K562 (cell line): Measurements from ENCODE around the gene RBM44. TPM values are rescaled to one million over a fixed set of nuclear protein-coding genes. Genes with fewer than 3 reads are reported as not detected.

Source experiments
- ATAC-seq: fragments of 200-7000 bp; cut with Tn5 transposase; 3 replicates; pipeline ENCODE4 v1.9.1; 2020; ENCODE audit warnings: moderate library complexity
- BruUV-seq: library from RNA; stranded (reverse); fragments of 400-500 nt; replicated peaks from 2 replicates; lab custom pipeline; 2021; lab: Mats Ljungman, UMichigan
- CTCF ChIA-PET: fragments of 300-600 bp; formaldehyde crosslinking; extraction: SDS; loops from one replicate; lab custom pipeline; 2021; ENCODE audit warnings: low intra/inter-chr PET ratio; lab: Yijun Ruan, JAX
- POLR2A ChIA-PET: fragments of 300-600, 350-650 bp; sonication (Branson Sonifier 250); formaldehyde crosslinking; extraction: SDS; loops from one replicate; lab custom pipeline; 2021; ENCODE audit warnings: antibody characterized with exemption, inconsistent platforms; lab: Yijun Ruan, JAX
- DNase-seq, 4 experiments: peaks; one replicate each; pipeline versions ENCODE4 v3.0.0 to v3.0.0-alpha.2; 2011 to 2018; ENCODE audit warnings: low spot score in 3 of 4, mixed read lengths in 3 of 4; ENCODE audit errors: extremely low read depth in 1 of 4
- FAIRE-seq: peaks from 2 replicates; lab custom pipeline; 2011; peaks lifted over from hg19 to GRCh38; lab: Jason Lieb, UNC
- H2AFZ ChIP-seq: 2 replicates; pipeline ENCODE4 v1.6.0; 2011; ENCODE audit warnings: low read depth, low read length, control low read depth, inconsistent platforms
- H3K27ac ChIP-seq: fragments of 200-600 bp; 3 replicates; pipeline ENCODE4 v1.8.0; 2011; ENCODE audit warnings: low read depth, mild to moderate bottlenecking, control low read depth, inconsistent platforms, low read length, moderate library complexity, mixed read lengths; ENCODE audit errors: extremely low read depth
- H3K27me3 ChIP-seq, 2 experiments: fragments of 300-600 bp in 1 of 2; 2 replicates in 1 of 2; 3 replicates in 1 of 2; pipeline versions ENCODE4 v1.6.0 to v1.8.0; 2011; ENCODE audit warnings: inconsistent platforms in 2 of 2, low read length in 2 of 2, mild to moderate bottlenecking in 1 of 2, mixed read lengths in 1 of 2, moderate library complexity in 1 of 2; ENCODE audit not compliant: control insufficient read depth in 2 of 2, insufficient read depth in 2 of 2
- H3K36me3 ChIP-seq: fragments of 300-600 bp; 3 replicates; pipeline ENCODE4 v1.8.0; 2011; ENCODE audit warnings: mild to moderate bottlenecking, low read length, inconsistent platforms; ENCODE audit not compliant: control insufficient read depth, insufficient read depth
- H3K4me1 ChIP-seq, 2 experiments: fragments of 200-600 bp in 1 of 2; replicated peaks in 1 of 2; 2 replicates in 1 of 2; 3 replicates in 1 of 2; pipeline versions ENCODE4 v1.5.1 to v1.8.0; 2011; ENCODE audit warnings: inconsistent platforms in 2 of 2, low read length in 2 of 2, mild to moderate bottlenecking in 1 of 2, mixed read lengths in 1 of 2, moderate library complexity in 1 of 2; ENCODE audit not compliant: control insufficient read depth in 2 of 2, insufficient read depth in 2 of 2
- H3K4me2 ChIP-seq: 2 replicates; pipeline ENCODE4 v1.6.1; 2011; ENCODE audit warnings: low read length, control low read depth, inconsistent platforms, mixed read lengths; ENCODE audit not compliant: insufficient read depth
- H3K4me3 ChIP-seq: fragments of 200-600 bp; sonication (generic), shearing (Covaris generic); 2 replicates; pipeline ENCODE4 v1.5.1; 2016; ENCODE audit warnings: control low read depth, inconsistent platforms
- H3K79me2 ChIP-seq: fragments of 200-600 bp; 3 replicates; pipeline ENCODE4 v1.8.0; 2011; ENCODE audit warnings: low read length, inconsistent platforms; ENCODE audit not compliant: control insufficient read depth, insufficient read depth
- H3K9ac ChIP-seq, 2 experiments: 2 replicates each; pipeline versions ENCODE4 v1.6.0 to v1.6.1; 2011; ENCODE audit warnings: low read depth in 2 of 2, low read length in 2 of 2, control low read depth in 1 of 2, inconsistent platforms in 1 of 2, mild to moderate bottlenecking in 1 of 2, mixed read lengths in 1 of 2; ENCODE audit not compliant: insufficient read depth in 1 of 2
- H3K9me1 ChIP-seq: one replicate; pipeline ENCODE4 v1.6.0; 2011; ENCODE audit warnings: inconsistent platforms, mild to moderate bottlenecking, low read length, moderate library complexity; ENCODE audit not compliant: control insufficient read depth, insufficient read depth
- H3K9me3 ChIP-seq: replicated peaks from 2 replicates; pipeline ENCODE4 v1.5.1; 2011; ENCODE audit warnings: low read depth, low read length, inconsistent platforms; ENCODE audit not compliant: control insufficient read depth, insufficient read depth
- H4K20me1 ChIP-seq: replicated peaks from 2 replicates; pipeline ENCODE4 v1.6.1; 2011; ENCODE audit warnings: low read length, inconsistent platforms, mixed read lengths; ENCODE audit not compliant: control insufficient read depth, insufficient read depth
- ARID2 ChIP-seq: fragments of 450-650 bp; IDR thresholded peaks from 2 replicates; pipeline ENCODE4 v1.6.1; 2017; ENCODE audit warnings: antibody characterized with exemption, mild to moderate bottlenecking
- BRF1 ChIP-seq: IDR thresholded peaks from 3 replicates; pipeline ENCODE4 v1.6.1; 2011; ENCODE audit warnings: borderline replicate concordance, mild to moderate bottlenecking; ENCODE audit not compliant: insufficient read length; ENCODE audit errors: extremely low read depth
- CBX1 ChIP-seq: sonication (generic); IDR thresholded peaks from 2 replicates; pipeline ENCODE4 v1.6.1; 2016; ENCODE audit warnings: antibody characterized with exemption, low read depth, mild to moderate bottlenecking
- GATAD2A ChIP-seq: fragments of 450-650 bp; IDR thresholded peaks from 2 replicates; pipeline ENCODE4 v1.6.1; 2017
- HNRNPH1 ChIP-seq: fragments of 200-400 bp; formaldehyde crosslinking; optimal IDR thresholded peaks from 2 replicates; pipeline ENCODE3; 2017; ENCODE audit warnings: low read depth, mild to moderate bottlenecking, low read length, moderate library complexity
- PHF20 ChIP-seq: fragments of 450-650 bp; IDR thresholded peaks from 2 replicates; pipeline ENCODE4 v1.6.1; 2018; ENCODE audit not compliant: partially characterized antibody
- POLR2AphosphoS5 ChIP-seq: IDR thresholded peaks from 2 replicates; pipeline ENCODE4 v1.6.1; 2011; ENCODE audit warnings: mild to moderate bottlenecking, low read depth, low read length, moderate library complexity; ENCODE audit not compliant: control insufficient read depth, insufficient read depth
- SRF ChIP-seq, 2 experiments: fragments of 250-450, 450-650 bp in 1 of 2; sonication (Bioruptor Pico) in 1 of 2; sonication (generic) in 1 of 2; formaldehyde crosslinking; IDR thresholded peaks; 2 replicates each; pipeline versions ENCODE4 v1.5.0 to v1.5.1; 2020 to 2022; ENCODE audit warnings: mild to moderate bottlenecking in 1 of 2, missing genetic modification reagents in 1 of 2
- ZNF507 ChIP-seq: conservative IDR thresholded peaks from 2 replicates; pipeline ENCODE4 v1.6.1; 2017; ENCODE audit warnings: missing genetic modification characterization, missing compliant biosample characterization
- ZNF589 ChIP-seq: fragments of 200-800 bp; sonication (Bioruptor generic); IDR thresholded peaks from 2 replicates; pipeline ENCODE4 v1.6.1; 2016; ENCODE audit warnings: low read depth, missing genetic modification characterization, missing compliant biosample characterization
- WGBS: fragments of 100-300 bp; shearing (Covaris generic); methylation state at CpG from one replicate; pipeline ENCODE4 v1.1.6; 2016; ENCODE audit warnings: low coverage, mixed read lengths; ENCODE audit not compliant: insufficient coverage; ENCODE audit errors: missing lambda C conversion rate; 5-methylcytosine and 5-hydroxymethylcytosine counted together
- in situ Hi-C: fragments of 300-500 bp; cut with MboI; formaldehyde crosslinking; loops from 4 replicates; pipeline ENCODE4 v1.15.0; 2018; ENCODE audit warnings: inconsistent platforms, mixed read lengths
- intact Hi-C: fragments of 100-400 bp; cut with micrococcal nuclease; formaldehyde crosslinking; loops from 2 replicates; pipeline ENCODE4 v1.14.2; 2022
- polyA plus RNA-seq, 8 experiments: library from polyadenylated mRNA; depleted of rRNA in 4 of 8; stranded (reverse) in 5 of 8; unstranded in 3 of 8; fragments of >200 nt; fragmentation: Nextera tagmentation in 2 of 8; fragmentation: Illumina TruSeq in 1 of 8; extraction: Ambion mirVana in 2 of 8; extraction: Trizol in 1 of 8; gene quantifications; 2 replicates each; pipeline versions ENCODE4 v1.2.1 to v1.2.3, GENCODE V29; 2011 to 2014; ENCODE audit warnings: inconsistent platforms in 1 of 8, missing spikeins in 1 of 8
- total RNA-seq, 7 experiments: library from RNA; depleted of rRNA in 6 of 7; stranded (reverse); fragments of >200 nt in 6 of 7; fragmentation: Illumina TruSeq in 2 of 7; extraction: Trizol in 2 of 7; gene quantifications; 2 replicates each; pipeline versions ENCODE4 v1.2.1 to v1.2.3, GENCODE V29; 2011 to 2021; ENCODE audit warnings: low replicate concordance in 1 of 7
- TF ChIP-seq, protein P1 (sequence below): conservative IDR thresholded peaks from 2 replicates; pipeline ENCODE4 v1.6.1; 2011; ENCODE audit warnings: low read depth, mild to moderate bottlenecking, low read length; ENCODE audit not compliant: control insufficient read depth
- TF ChIP-seq, protein P2 (sequence below): fragments of 250-450 bp; sonication (Bioruptor Pico); IDR thresholded peaks from 2 replicates; pipeline ENCODE4 v1.5.0; 2021

The RBM44 gene
- total and polyA plus RNA-seq, 9 of the 15 experiments (the other 6 are each of a cell fraction or from before 2014, with no cell fraction given): 0.04 to 0.25 (median 0.13) TPM

- DNase-seq (no peak), FAIRE-seq (no peak), ATAC-seq (no peak)
- H3K4me3 ChIP-seq: no peak overlapping the region
- no peaks in the 10 kb centered on the region for H4K20me1 ChIP-seq
- no peaks in the 10 kb centered on the region for H3K9me1 ChIP-seq
- no peaks in the 10 kb centered on the region for H3K9me3 ChIP-seq
- 18% methylated on average over 11 of the region's 12 CpGs for WGBS
- no TSS peak for BruUV-seq
- in situ Hi-C loops: no loop called here
- ChIA-PET POLR2A (interaction anchor here (0.7 kb wide), 1 partner anchor 97 kb away, joined by 3 read pairs; no protein-coding TSS in a partner anchor), CTCF (no interaction called here)
- H3K4me2 ChIP-seq: no peak overlapping the region
- no peaks in the 10 kb centered on the region for H3K79me2 ChIP-seq
- H3K27me3 ChIP-seq: peaks cover 3 to 53% of the 10 kb centered on the region in 2 experiments; a peak in 3 of 5 replicates
- TF ChIP-seq, protein P1, sequence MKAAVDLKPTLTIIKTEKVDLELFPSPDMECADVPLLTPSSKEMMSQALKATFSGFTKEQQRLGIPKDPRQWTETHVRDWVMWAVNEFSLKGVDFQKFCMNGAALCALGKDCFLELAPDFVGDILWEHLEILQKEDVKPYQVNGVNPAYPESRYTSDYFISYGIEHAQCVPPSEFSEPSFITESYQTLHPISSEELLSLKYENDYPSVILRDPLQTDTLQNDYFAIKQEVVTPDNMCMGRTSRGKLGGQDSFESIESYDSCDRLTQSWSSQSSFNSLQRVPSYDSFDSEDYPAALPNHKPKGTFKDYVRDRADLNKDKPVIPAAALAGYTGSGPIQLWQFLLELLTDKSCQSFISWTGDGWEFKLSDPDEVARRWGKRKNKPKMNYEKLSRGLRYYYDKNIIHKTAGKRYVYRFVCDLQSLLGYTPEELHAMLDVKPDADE: no peak
- no peak for TF ChIP-seq ARID2
- TF ChIP-seq, protein P2, sequence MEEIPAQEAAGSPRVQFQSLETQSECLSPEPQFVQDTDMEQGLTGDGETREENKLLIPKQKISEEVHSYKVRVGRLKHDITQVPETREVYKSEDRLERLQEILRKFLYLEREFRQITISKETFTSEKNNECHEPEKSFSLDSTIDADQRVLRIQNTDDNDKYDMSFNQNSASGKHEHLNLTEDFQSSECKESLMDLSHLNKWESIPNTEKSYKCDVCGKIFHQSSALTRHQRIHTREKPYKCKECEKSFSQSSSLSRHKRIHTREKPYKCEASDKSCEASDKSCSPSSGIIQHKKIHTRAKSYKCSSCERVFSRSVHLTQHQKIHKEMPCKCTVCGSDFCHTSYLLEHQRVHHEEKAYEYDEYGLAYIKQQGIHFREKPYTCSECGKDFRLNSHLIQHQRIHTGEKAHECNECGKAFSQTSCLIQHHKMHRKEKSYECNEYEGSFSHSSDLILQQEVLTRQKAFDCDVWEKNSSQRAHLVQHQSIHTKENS (CRISPR knock-in tag): no peak
- no peak for TF ChIP-seq CBX1
- no peak for TF ChIP-seq ZNF589
- no peak for TF ChIP-seq POLR2AphosphoS5
- TF ChIP-seq PHF20: no peak
- no peak for TF ChIP-seq HNRNPH1
- no peak for TF ChIP-seq ZNF507 (tag)
- TF ChIP-seq GATAD2A: no peak
- TF ChIP-seq SRF (CRISPR knock-in tag; IDR thresholded peaks at IDR 0.05): no peak
- no peak for TF ChIP-seq BRF1
- no peak overlapping the region for H3K9ac ChIP-seq
- no peak overlapping the region for H3K27ac ChIP-seq
- intact Hi-C loops: no loop called here
- no peak overlapping the region for H2AFZ ChIP-seq
- H3K4me1 ChIP-seq: peaks cover 0 to 10% of the 10 kb centered on the region in 2 experiments; a peak in 2 of 5 replicates
- no peaks in the 10 kb centered on the region for H3K36me3 ChIP-seq
Observed at GRCh38 chr2:237879991-237880560, 81.5 kb downstream of the RBM44 start.
